HG03095 (cell line): Measurements from ENCODE around the gene MYOM1.
"Not testable (repeated sequence)": the region's sequence is repeated elsewhere in the genome, so short reads cannot be mapped to it uniquely, and the experiment has no call there.

Source experiments
- ATAC-seq: cut with Tn5 transposase; IDR thresholded peaks from one replicate; pipeline ENCODE4 v1.9.1; 2021; ENCODE audit warnings: moderate library complexity; ENCODE audit not compliant: unreplicated experiment

The MYOM1 gene

DNA sequence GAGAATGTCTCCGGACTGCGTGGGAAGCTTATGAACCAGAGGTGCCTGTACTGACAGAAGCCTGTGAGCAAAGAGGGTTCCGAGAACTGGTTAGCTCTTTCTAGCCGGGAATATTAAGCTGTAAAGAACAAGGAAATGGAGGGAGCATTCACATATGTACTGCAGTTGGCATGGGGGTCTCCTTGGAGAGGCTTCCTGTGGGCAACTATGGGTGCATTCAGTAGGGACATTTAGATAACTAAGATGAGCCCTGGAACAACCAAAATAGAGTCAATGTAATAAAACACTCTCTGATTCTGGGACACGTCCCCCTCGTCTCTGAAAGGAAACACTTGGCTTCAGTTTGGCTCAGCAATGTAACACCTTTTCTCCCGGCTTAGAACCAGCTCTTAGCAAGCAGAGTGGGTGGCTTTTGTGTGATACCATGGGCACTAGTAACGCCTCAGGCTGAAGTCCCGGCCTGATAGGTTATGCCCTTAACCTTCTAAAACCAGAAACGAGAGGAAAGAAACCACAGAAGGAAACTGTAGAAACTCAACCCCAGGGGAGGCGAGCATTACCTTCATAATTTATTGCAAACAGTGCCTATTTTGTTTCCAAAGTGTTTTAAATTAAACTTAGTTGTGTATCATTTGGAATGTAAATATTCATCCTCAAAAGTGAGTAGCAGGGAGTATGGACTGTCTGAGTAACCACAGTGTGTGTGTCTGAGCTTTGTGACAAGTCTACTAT, 158.0 kb downstream of the MYOM1 start:
- ATAC-seq = no peak

GRCh38 chr18:3060667-3061580, 158.8 kb downstream of the MYOM1 start:
- ATAC-seq = no peak

- no peak for ATAC-seq
Observed at GRCh38 chr18:3059272-3059671, 160.5 kb downstream of the MYOM1 start.

DNA sequence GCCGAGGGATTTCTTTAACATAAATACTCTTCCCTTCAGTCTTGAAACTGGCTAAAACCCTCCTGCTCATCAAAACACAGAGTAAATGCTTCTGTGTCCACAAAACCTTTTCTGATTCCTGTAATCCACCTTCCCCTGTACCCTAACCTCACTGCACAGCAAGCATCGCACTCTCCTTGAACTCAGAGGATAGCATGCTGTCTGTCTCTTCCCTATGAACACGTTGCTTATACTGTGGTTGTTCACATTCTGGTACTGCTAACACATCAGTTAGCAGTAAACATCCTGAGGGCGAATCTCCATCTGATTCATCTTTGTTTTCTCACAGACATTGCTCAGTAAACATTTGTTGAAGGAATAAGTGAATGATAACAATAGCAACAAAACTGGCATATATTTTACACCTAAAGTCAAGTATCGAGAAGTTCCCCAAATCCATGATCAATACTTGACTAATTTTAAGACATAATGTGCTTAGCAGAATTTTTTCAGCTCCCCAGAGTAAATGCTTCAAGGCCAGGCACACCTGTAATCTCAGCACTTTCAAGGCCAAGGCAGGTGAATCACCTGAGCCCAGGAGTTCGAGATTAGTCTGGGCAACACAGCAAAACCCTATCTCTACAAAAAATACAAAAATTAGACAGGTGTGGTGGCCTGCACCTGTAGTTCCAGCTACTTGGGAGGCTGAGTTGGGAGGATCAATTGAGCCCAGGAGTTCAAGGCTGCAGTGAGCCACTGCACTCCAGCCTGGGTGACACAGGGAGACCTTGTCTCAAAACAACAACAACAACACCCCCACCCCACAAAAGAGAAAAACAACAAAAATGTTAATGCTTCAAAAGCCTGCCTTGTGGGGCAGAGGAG, 161.2 kb downstream of the MYOM1 start:
- ATAC-seq = no peak

- ATAC-seq = no peak
Observed at GRCh38 chr18:3057526-3057925, 162.2 kb downstream of the MYOM1 start.

DNA sequence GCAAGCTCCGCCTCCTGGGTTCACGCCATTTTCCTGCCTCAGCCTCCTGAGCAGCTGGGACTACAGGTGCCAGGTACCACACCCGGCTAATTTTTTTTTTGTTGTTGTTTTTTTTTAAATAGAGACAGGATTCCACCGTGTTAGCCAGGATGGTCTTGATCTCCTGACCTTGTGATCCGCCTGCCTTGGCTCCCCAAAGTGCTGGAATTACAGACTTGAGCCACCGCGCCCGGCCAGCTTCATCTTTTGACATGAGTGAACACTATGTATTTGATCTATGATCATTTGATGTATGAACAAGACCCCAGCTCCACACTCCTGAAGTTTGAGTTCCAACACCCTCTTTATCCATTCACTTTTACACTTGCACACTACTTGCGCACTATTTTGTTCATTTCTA, 163.5 kb downstream of the MYOM1 start:
- ATAC-seq = no peak

GRCh38 chr18:3055816-3056215, 164.0 kb downstream of the MYOM1 start:
- ATAC-seq = no peak

DNA sequence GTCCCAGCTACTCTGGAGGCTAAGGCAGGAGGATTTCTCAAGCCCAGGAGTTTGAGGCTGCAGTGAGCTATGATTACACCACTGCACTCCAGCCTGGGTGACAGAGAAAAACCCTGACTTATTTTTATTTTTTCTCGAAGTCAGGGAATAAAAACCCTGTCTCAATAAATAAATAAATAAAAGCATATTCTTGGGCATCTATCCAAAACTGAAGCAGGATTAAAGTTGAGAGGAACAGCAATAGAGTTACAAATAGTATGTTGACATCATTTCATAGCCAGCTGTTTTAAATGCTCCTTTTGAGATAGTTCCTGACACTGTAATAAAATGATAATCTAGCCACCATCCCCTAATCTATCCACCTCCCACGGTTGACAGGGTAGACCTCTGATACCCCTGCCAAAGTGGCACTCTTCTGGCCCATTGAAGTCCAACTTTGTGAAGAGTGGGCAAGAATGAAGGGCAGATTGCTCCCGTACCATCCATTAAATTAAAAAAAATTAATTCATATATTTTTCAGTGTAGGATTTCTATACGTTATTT, 164.5 kb downstream of the MYOM1 start:
- no peak for ATAC-seq

- ATAC-seq = no peak
Observed at GRCh38 chr18:3054780-3055179, 165.0 kb downstream of the MYOM1 start.

- no peak for ATAC-seq
Observed at GRCh38 chr18:3054214-3054613, 165.6 kb downstream of the MYOM1 start.

GRCh38 chr18:3053081-3053480, 166.7 kb downstream of the MYOM1 start:
- ATAC-seq = no peak

GRCh38 chr18:3052411-3052758, 167.4 kb downstream of the MYOM1 start:
- no peak for ATAC-seq

- no peak for ATAC-seq
Observed at GRCh38 chr18:3051718-3052410, 167.9 kb downstream of the MYOM1 start.

- not testable (repeated sequence) for ATAC-seq
Observed at GRCh38 chr18:3049897-3050454, 169.8 kb downstream of the MYOM1 start.

- no peak for ATAC-seq
Observed at GRCh38 chr18:3048820-3049349, 170.9 kb downstream of the MYOM1 start.

- ATAC-seq = no peak
Observed at GRCh38 chr18:3048121-3048520, 171.6 kb downstream of the MYOM1 start.

DNA sequence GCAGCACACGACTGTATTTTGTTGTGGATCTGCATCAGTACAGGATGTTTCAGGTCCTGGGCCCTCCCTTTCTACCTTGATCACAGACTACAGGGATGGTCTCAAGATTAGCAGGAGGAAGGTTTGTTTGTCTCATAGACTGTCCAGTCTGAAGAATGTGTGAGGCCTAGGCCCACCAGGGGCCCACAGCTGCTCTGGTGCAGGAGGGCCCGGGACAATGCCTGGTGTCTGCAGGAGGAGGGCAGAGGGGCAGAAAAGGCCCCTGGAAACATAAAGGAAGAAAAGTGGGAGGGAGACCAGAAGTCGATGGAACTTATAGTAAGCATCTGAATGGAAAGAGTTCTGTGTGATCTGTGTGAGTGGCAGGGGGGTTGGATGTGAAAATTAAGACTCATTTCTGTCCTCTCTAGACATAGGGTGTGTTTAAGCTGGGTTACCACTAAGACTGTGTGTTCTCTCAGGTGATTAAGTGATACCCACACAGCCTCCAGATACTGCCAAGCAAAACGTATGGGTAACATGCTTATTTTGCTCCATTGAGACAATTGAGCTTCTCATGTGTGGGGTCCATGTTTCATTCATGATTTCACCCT, 173.5 kb downstream of the MYOM1 start:
- peak; percentile 74 for ATAC-seq

GRCh38 chr18:3044931-3045698, 174.7 kb downstream of the MYOM1 start:
- ATAC-seq = no peak

- ATAC-seq = no peak
Observed at GRCh38 chr18:3042379-3042778, 177.4 kb downstream of the MYOM1 start.
